ENCODE data around the gene ARHGAP12. TPM values are rescaled to one million over a fixed set of nuclear protein-coding genes. Genes with fewer than 3 reads are reported as not detected.
"Not testable (repeated sequence)": the region's sequence is repeated elsewhere in the genome, so short reads cannot be mapped to it uniquely, and the experiment has no call there.

The ARHGAP12 gene
- total and polyA plus RNA-seq, 2 experiments from 2014 or later, result 20.1 to 43.3 TPM

- Histone ChIP-seq H2AFZ (no peak overlapping the region), H3F3A (ENCODE audit: insufficient read depth) (peaks cover 29% of the 10 kb centered on the region), H4K20me1 (ENCODE audit: insufficient read depth) (no peaks in the 10 kb centered on the region; the same call in none of the 2 replicates), H3K4me2 (ENCODE audit: unreplicated experiment) (peak overlapping the region; percentile 9), H3K79me2 (ENCODE audit: insufficient read depth) (peaks cover 94% of the 10 kb centered on the region), H3K9ac (peak overlapping the region; percentile 12; the same call in 1 of the 2 replicates), H3K9me2 (ENCODE audit: insufficient read depth) (no peaks in the 10 kb centered on the region), H3K27ac (peak overlapping the region; percentile 73), H3K9me3 (ENCODE audit: low read depth) (no peaks in the 10 kb centered on the region), H3K4me3 (no peak overlapping the region; the same call in 1 of the 2 replicates), H3K4me1 (ENCODE audit: insufficient read depth) (peaks cover 19% of the 10 kb centered on the region), H3K36me3 (ENCODE audit: low read depth) (no peaks in the 10 kb centered on the region), H3K27me3 (replicated peaks; ENCODE audit: insufficient read depth) (no peaks in the 10 kb centered on the region)
- 9 to 14% methylated on average over 1 of the region's 1 CpG for WGBS, 2 experiments (ENCODE audit: low coverage in 1 of 2, low lambda C conversion rate in 2 of 2, missing lambda C conversion rate in 2 of 2)
- DNase-seq, result peak; percentile 77
- TF ChIP-seq EZH2 (IDR thresholded peaks at IDR 0.05; ENCODE audit: insufficient read depth, poor library complexity, severe bottlenecking), result no peak
- TF ChIP-seq EZH2phosphoT487 (IDR thresholded peaks at IDR 0.05; ENCODE audit: insufficient read depth, low read depth), result no peak
- in situ Hi-C loops (cut with MboI), result no loop called here
Observed at GRCh38 chr10:31896968-31897384, 31.7 kb downstream of the ARHGAP12 start.

GRCh38 chr10:31895722-31896121 lies 32.9 kb downstream of the ARHGAP12 start:
- H3K4me3 ChIP-seq; H3K9me3 ChIP-seq (ENCODE audit: low read depth); H2AFZ ChIP-seq; H3K9ac ChIP-seq; H3K36me3 ChIP-seq (ENCODE audit: low read depth); H3K27me3 ChIP-seq (replicated peaks; ENCODE audit: insufficient read depth); H4K20me1 ChIP-seq (ENCODE audit: insufficient read depth); in situ Hi-C loops (cut with MboI); H3K27ac ChIP-seq; H3K4me2 ChIP-seq (ENCODE audit: unreplicated experiment); DNase-seq; H3K9me2 ChIP-seq (ENCODE audit: insufficient read depth): not testable (repeated sequence)
- peaks cover 29% of the 10 kb centered on the region for H3F3A ChIP-seq (ENCODE audit: insufficient read depth)
- WGBS, 2 experiments (ENCODE audit: low coverage in 1 of 2, low lambda C conversion rate in 2 of 2, missing lambda C conversion rate in 2 of 2), result 79 to 86% methylated on average over 6 of the region's 6 CpGs
- H3K79me2 ChIP-seq (ENCODE audit: insufficient read depth), result peaks cover 94% of the 10 kb centered on the region
- peaks cover 19% of the 10 kb centered on the region for H3K4me1 ChIP-seq (ENCODE audit: insufficient read depth)

GRCh38 chr10:31888442-31888841 lies 40.2 kb downstream of the ARHGAP12 start:
- Histone ChIP-seq H2AFZ (no peak overlapping the region), H3K9ac (no peak overlapping the region), H3K79me2 (ENCODE audit: insufficient read depth) (peaks cover 100% of the 10 kb centered on the region), H3K4me3 (no peak overlapping the region), H3K36me3 (ENCODE audit: low read depth) (no peaks in the 10 kb centered on the region; the same call in 1 of the 2 replicates), H3K27ac (no peak overlapping the region), H3K9me3 (ENCODE audit: low read depth) (no peaks in the 10 kb centered on the region), H3K27me3 (replicated peaks; ENCODE audit: insufficient read depth) (no peaks in the 10 kb centered on the region), H3K9me2 (ENCODE audit: insufficient read depth) (no peaks in the 10 kb centered on the region), H3K4me2 (ENCODE audit: unreplicated experiment) (no peak overlapping the region), H4K20me1 (ENCODE audit: insufficient read depth) (no peaks in the 10 kb centered on the region; the same call in 1 of the 2 replicates), H3K4me1 (ENCODE audit: insufficient read depth) (0 out of 2 replicates have a peak, but pooled peaks cover 9% of the 10 kb centered on the region), H3F3A (ENCODE audit: insufficient read depth) (peaks cover 9% of the 10 kb centered on the region; the same call in 1 of the 2 replicates)
- WGBS, 2 experiments (ENCODE audit: low coverage in 1 of 2, low lambda C conversion rate in 2 of 2, missing lambda C conversion rate in 2 of 2), result 11 to 19% methylated on average over 1 of the region's 1 CpG
- TF ChIP-seq EZH2 (IDR thresholded peaks at IDR 0.05; ENCODE audit: insufficient read depth, poor library complexity, severe bottlenecking) (no peak), EZH2phosphoT487 (IDR thresholded peaks at IDR 0.05; ENCODE audit: insufficient read depth, low read depth) (no peak)
- DNase-seq, result no peak
- in situ Hi-C loops (cut with MboI), result no loop called here

- in situ Hi-C loops (cut with MboI), result no loop called here
- peaks cover 100% of the 10 kb centered on the region for H3K79me2 ChIP-seq (ENCODE audit: insufficient read depth)
Observed at GRCh38 chr10:31887850-31888249, 40.8 kb downstream of the ARHGAP12 start.

More at GRCh38 chr10:31887850-31888249, 40.8 kb downstream of the ARHGAP12 start:
- 0 out of 2 replicates have a peak, but pooled peaks cover 9% of the 10 kb centered on the region for H3K4me1 ChIP-seq (ENCODE audit: insufficient read depth)
- no peak overlapping the region for H3K9ac ChIP-seq
- no peaks in the 10 kb centered on the region for H3K9me2 ChIP-seq (ENCODE audit: insufficient read depth)
- no peaks in the 10 kb centered on the region; the same call in 1 of the 2 replicates for H3K36me3 ChIP-seq (ENCODE audit: low read depth)
- H2AFZ ChIP-seq, result no peak overlapping the region
- H3K27me3 ChIP-seq (replicated peaks; ENCODE audit: insufficient read depth), result no peaks in the 10 kb centered on the region
- no peak for TF ChIP-seq EZH2 (IDR thresholded peaks at IDR 0.05; ENCODE audit: insufficient read depth, poor library complexity, severe bottlenecking)
- TF ChIP-seq EZH2phosphoT487 (IDR thresholded peaks at IDR 0.05; ENCODE audit: insufficient read depth, low read depth), result no peak
- no peak overlapping the region for H3K4me3 ChIP-seq
- no peak for DNase-seq
- no peak overlapping the region for H3K4me2 ChIP-seq (ENCODE audit: unreplicated experiment)
- H3F3A ChIP-seq (ENCODE audit: insufficient read depth), result peaks cover 9% of the 10 kb centered on the region; the same call in 1 of the 2 replicates
- no peaks in the 10 kb centered on the region; the same call in 1 of the 2 replicates for H4K20me1 ChIP-seq (ENCODE audit: insufficient read depth)
- H3K9me3 ChIP-seq (ENCODE audit: low read depth), result no peaks in the 10 kb centered on the region
- 96 to 97% methylated on average over 7 of the region's 7 CpGs for WGBS, 2 experiments (ENCODE audit: low coverage in 1 of 2, low lambda C conversion rate in 2 of 2, missing lambda C conversion rate in 2 of 2)
- no peak overlapping the region for H3K27ac ChIP-seq
